RKO (cell line): ENCODE measurements around the gene TRIB2.

Experiments used
- DNase-seq: peaks from one replicate; pipeline ENCODE4 v3.0.0-alpha.2; 2016; ENCODE audit warnings: low spot score

TRIB2 gene

GRCh38 chr2:12778811-12779579 lies 62.3 kb downstream of the TRIB2 start:
- no peak for DNase-seq

DNA sequence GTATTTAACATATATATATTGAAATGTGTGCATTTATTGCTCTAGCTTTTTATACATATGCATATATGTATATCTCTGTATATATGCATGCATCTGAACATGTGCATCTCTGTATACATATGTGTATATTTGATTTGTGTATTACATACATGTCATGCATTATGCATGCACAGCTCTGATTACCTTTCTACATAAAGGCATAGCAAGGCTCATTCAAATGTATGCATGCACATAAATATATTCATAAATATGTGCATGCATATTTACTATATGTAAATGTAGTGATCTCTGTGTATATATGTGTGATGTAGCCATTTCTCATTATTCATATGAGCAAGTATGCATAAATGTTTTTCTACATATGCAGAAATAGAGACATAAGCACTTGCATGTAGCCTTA lies 64.6 kb downstream of the TRIB2 start:
- DNase-seq, result no peak

GRCh38 chr2:12787891-12788801 lies 71.4 kb downstream of the TRIB2 start:
- no peak for DNase-seq

GRCh38 chr2:12791906-12792305 lies 75.2 kb downstream of the TRIB2 start:
- no peak for DNase-seq
